ENCODE measurements around the gene UBLCP1.

DNA sequence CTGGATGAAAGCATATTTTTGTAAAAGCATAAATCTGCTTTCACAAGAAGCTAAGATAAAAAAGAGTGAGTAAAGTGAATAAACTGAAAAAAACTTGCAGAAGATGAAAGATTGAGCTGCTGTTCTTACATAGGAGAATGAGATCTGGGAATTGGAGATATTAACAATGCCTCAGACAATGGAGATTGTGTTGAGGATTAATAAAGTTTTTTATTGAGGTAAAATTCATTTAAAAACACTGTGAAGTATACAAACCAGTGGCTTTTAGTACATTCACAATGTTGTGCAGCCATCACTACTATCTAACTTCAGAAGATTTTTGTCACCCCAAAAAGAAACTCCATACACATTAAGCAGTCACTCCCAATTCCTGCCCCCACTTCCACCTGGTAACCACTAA lies 19.7 kb upstream of the UBLCP1 start:
- TF ChIP-seq REST (IDR thresholded peaks at IDR 0.05; ENCODE audit: low read depth): no peak
- TF ChIP-seq, protein P1, sequence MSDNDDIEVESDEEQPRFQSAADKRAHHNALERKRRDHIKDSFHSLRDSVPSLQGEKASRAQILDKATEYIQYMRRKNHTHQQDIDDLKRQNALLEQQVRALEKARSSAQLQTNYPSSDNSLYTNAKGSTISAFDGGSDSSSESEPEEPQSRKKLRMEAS (IDR thresholded peaks at IDR 0.05): no peak
- TF ChIP-seq TEAD4 (IDR thresholded peaks at IDR 0.05): no peak
- TF ChIP-seq RAD21 (IDR thresholded peaks at IDR 0.05; ENCODE audit: low read depth): no peak
- no peak for TF ChIP-seq ZBTB7A (IDR thresholded peaks at IDR 0.05; ENCODE audit: low read depth)
- TF ChIP-seq TAF1 (IDR thresholded peaks at IDR 0.05; ENCODE audit: low read depth): no peak
- TF ChIP-seq CREB1 (IDR thresholded peaks at IDR 0.05; ENCODE audit: low read depth): no peak
- no peak for TF ChIP-seq EP300 (IDR thresholded peaks at IDR 0.05; ENCODE audit: borderline replicate concordance)
- no peak for TF ChIP-seq TCF12 (IDR thresholded peaks at IDR 0.05; ENCODE audit: low read depth)
- TF ChIP-seq YY1 (IDR thresholded peaks at IDR 0.05; ENCODE audit: low read depth): no peak
- no peak for TF ChIP-seq FOXM1 (IDR thresholded peaks at IDR 0.05; ENCODE audit: borderline replicate concordance, low read depth)
- no peak for TF ChIP-seq CEBPB (IDR thresholded peaks at IDR 0.05)

Measured in Ishikawa (cell line).